Activated CD8-positive, alpha-beta memory T cell treated with anti-CD3 and anti-CD28 coated beads for 48 hours (primary cell): Measurements from ENCODE around the gene CLEC2L.

ENCODE experiments used
- DNase-seq, 3 experiments: peaks; one replicate each; pipeline ENCODE4 v3.0.0-alpha.2; 2020; ENCODE audit warnings: low read depth in 2 of 3, low spot score in 2 of 3

The CLEC2L gene

DNA sequence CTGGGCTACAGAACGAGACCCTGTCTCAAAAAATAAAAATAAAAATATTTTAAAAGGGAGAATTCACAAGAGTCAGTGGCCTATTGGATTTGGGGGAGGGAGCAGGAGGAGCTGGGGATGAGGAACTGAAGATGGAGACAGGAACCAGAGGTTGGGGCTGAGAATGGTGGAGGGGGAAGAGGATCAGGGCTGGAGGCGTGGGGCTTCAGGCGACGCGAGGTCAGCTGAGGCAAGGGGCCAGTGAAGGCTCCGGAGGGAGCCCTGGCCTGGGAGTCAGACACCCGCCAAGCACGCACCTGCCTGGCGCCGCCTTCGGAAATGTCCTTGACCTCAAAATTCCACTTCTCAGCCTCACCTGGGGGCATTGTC, 671 bp upstream of the CLEC2L start:
- no peak for DNase-seq

DNA sequence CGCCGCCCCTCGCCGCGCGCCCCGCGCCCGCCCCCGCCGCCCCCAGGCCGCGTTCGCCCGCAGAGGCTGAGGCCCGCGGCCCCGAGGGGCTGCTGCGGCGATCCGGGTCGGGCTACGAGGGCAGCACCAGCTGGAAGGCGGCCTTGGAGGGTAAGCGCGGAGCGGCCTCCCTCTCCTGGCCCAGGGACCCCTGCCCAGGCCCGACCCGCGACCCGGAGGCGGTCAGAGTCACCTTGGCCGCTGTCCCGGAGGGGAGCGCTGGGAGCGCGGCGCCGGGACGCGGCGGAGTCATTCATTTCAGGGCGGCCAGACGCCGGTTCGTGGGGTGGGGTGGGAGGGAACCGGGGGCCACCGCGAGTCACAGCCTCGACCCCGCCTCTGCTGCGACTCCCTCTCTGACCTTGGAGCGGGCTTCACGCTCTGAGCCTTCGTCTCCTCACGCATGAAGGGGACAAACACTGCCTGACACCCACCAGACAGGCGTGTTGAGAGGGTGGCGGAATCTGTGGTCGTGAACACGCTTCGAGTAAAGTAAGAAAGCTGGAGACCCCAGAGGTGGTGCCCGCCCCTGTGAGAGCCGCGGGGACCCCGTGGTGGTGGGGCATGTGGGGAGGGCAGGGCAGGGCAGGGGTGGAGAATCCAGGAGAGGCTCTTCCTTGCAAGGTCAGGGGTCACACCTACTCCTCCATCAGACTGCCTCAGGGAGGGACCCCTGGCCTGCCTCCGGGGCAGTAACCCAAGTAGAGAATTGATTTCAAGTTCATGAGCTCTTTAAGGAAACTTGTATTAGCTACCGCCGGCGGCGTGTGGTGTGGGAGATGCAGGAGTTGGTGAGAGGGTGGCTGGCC, 707 bp downstream of the CLEC2L start:
- DNase-seq = no peak

DNA sequence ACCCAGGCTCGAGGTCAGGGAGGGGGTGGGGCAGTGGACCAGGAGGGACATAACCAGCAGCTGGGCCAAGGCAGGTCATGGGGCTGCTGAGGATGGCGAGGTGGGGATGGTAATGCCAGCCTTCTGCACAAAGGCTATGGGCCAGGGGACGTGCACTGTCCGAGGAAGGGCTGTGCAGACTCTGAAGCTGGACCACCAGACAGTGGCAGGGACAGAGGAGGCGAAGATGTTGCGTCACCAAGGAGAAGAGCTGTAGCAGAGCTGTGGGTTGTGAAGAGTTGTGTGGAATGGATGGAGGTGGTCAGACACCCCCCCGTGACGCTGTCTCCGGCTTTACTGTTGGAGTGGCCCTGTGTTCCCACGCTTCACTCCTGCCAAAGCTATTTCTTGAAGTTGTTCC, 1.8 kb downstream of the CLEC2L start:
- no peak for DNase-seq

- DNase-seq = no peak
These were observed 2.3 kb downstream of the CLEC2L start for GRCh38 chr7:139525750-139526149.

- DNase-seq = no peak
These were observed 3.4 kb downstream of the CLEC2L start for GRCh38 chr7:139526578-139527544.

- DNase-seq = no peak
These were observed 7.6 kb downstream of the CLEC2L start for GRCh38 chr7:139531094-139531493.

GRCh38 chr7:139532636-139533155, 9.2 kb downstream of the CLEC2L start:
- DNase-seq = no peak

DNA sequence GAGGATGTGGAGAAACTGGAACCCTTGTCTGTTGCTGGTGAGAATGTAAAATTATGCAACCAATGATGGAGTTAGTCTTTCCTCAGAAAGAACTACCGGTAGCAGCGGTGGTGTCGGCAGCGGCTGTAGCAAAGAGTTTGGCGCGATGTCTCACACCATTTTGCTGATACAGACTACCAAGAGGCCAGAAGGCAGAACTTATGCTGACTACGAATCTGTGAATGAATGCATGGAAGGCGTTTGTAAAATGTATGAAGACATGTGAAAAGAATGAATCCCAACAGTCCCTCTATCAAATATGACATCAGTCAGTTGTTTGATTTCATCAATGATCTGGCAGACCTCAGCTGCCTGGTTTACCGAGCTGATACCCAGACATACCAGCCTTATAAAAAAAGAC, 10.6 kb downstream of the CLEC2L start:
- DNase-seq = no peak

DNA sequence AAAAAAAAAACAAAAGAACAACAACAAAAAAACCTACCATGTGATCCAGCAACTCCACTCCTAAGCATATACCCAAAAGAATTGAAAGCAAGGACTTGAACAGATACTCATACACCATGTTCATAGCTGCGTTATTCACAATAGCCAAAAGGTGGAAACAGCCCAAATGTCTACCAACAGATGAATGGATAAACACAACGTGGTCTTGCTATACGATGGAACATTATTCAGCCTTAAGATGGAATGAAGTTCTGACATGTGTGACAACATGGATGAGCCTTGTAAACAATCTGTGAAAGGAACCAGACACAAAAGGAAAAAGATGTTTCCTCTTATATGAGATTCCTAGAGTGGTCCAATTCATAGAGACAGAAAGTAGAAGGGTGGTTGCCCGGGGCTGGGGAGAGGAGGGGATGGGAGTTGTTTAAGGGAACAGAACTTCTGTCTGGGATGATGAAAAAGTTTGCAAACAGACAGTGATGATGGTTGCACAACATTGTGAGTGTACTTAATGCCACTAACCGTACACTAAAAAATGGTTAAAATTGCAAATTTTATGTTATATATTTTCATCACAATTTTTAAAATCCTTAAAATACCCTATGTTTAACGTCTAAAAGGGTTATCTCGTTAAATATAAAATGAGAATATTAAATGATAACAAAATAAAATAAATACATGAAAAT, 11.6 kb downstream of the CLEC2L start:
- no peak for DNase-seq

DNA sequence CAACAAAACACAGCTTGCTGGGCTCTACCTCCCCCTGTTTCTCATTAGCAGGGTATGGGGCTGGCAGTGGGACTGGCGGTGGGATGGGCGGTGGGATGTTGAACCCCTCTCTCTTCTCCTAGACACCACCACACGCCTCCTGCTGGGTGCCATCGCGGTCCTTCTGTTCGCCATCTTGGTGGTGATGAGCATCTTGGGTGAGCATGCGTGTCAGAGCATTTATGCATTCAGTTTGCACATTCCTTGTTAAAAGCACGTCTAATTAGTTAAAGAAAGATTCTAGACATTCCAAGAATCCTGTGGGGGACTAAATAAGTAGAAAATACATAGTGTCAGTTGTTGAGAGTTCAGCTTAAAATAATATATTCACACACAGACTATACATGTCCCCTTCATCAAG, 12.7 kb downstream of the CLEC2L start:
- DNase-seq = no peak

GRCh38 chr7:139538881-139539635, 15.6 kb downstream of the CLEC2L start:
- no peak for DNase-seq

- no peak for DNase-seq
These were observed 16.7 kb downstream of the CLEC2L start for GRCh38 chr7:139540203-139540602.

DNA sequence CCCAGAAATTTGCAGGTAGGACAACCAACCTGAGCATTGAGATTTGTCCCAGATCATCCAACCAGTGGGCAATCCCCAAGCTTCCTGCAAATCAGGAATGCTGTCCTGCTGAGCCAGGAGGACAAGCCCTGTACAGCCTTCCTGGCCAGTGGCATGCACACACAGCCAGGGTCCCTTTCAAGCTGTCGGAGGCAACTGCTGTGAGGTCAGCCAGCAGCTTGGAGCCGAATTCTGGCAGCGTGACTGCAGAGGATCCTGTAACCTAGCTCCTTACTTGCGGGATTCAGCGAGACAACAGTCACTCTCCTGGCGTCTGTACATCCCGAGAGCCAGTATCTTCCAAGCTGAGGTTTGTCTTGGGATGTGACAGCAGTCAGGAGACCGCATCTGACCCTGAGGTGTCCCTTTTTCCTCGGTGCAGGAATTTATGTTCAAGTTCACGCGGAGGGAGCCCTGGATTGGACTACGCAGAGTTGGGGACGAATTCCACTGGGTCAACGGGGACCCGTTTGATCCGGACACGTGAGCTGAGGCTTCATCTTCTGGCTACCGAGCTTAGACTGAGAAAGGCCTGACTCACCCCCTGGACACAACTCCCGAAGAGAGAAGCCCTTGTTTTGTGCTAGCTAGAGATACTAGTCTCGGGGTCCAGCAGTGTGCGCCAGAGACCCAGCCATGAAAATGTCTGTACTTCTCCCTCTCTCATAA, 18.3 kb downstream of the CLEC2L start:
- no peak for DNase-seq

- no peak for DNase-seq
These were observed 19.0 kb downstream of the CLEC2L start for GRCh38 chr7:139542308-139543151.

DNA sequence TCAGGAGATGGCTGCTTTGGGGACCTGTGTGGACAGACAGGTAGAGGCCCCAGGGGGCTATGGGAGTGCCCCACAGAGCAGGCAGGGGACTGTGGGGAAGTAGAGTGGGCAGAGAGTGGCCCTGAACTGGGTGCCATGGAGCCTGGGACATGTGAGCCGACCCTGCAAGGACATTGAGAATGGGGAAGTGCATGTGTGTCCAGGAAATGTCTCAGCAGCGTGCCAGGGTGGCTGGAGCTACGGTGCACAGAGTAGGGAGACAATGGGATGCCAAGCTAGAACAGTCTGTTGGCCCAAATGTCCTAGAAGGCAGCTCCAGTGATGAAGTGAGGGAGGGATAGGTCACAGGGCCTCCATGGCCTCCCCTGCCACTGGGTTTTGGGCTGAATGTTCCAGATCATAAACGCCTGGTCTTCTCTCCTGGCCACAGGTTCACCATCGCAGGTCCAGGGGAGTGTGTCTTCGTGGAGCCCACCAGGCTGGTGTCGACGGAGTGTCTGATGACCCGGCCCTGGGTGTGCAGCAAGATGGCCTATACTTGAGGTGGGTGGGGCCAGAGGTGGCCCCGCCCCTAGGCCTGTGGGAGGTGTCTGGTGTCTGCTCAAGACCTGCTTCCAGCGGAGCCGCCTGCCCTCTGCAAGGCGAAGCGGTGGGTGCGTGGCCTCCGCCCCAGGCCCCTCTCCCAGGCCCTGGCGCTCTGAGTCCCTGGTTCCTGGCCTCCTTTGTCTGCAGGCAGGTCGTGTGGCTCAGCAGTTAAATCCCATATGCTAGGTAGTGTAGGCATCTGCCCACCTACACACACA, 20.5 kb downstream of the CLEC2L start:
- no peak for DNase-seq

DNA sequence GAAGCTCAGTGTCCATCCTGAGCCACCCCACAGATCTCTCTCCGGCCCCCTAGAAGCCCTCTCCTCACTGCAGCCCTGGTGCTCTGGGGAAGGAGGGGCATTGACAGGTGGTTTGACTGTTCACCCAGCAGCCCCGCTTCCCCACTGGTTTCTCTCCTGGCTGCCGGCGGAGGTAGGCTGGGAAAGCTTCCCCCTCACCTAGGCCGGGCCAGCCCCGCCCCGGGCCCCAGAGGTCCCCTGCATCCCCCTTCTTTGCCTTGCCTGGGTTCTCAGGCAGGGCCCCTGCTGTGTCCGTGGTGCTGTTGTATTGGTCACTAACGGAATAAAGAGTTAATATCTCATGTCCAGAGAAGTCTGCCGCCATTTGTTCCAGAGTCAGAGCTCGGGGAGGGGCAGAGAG, 21.2 kb downstream of the CLEC2L start:
- DNase-seq = no peak

- DNase-seq = no peak
These were observed 25.0 kb downstream of the CLEC2L start for GRCh38 chr7:139548302-139549028.
